GM19372 (cell line): Measurements from ENCODE around the gene MPZL1.

ENCODE experiments used
- ATAC-seq: cut with Tn5 transposase; IDR thresholded peaks from one replicate; pipeline ENCODE4 v1.9.1; 2021; ENCODE audit warnings: mild to moderate bottlenecking, low read depth, moderate library complexity; ENCODE audit not compliant: unreplicated experiment

The MPZL1 gene

GRCh38 chr1:167773516-167773915, 51.7 kb downstream of the MPZL1 start:
- ATAC-seq = no peak

GRCh38 chr1:167774710-167775109, 52.9 kb downstream of the MPZL1 start:
- no peak for ATAC-seq

DNA sequence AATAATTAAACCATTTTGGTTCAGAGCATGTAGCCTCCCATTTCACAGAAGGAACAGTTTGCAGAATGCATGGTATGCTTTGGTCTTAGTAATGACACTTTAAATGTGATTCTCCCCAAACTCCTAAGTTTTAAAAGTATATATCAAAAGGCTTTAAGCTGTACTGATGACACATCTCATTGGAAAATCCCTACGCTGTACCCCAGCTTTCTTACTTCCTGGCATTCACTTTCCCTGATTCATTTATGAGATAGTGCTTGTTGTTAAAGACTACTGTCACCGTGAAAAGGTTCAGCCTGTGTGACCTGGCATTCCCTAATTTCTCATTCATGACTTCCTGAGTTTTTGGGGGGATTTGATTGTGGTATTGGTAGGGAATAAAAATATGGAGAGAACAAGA, 53.4 kb downstream of the MPZL1 start:
- ATAC-seq = no peak

- ATAC-seq = no peak
These were observed 54.4 kb downstream of the MPZL1 start for GRCh38 chr1:167776151-167776550.

DNA sequence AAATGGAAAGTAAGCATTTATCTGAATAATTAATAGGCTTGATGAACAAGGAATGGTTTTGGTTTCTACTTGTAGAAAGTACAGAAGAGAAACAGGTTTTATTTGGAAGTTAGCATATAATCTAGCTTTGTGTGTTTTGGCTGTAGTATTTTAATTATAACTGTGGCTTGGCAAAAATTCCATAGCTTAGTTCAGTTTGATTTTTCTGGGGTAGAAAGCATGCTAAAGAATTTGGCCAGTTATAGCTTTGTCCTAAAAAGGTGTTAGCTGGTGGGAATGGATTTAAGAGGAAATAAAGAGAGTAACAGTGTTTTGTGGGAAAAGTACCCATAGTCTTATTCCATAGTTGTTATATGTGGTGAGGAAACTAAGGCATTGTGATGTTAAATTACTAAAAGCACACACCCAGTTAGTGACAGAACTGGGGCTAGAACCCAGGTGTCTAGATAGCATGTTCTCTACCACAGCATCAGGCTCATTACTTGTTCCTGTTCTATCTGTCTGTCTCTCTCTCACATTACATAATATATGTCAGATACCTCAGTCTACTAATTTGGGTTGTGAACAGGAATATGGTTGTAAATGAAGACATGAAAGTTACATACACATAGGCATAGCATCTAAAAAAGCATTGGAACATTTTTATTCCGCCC, 55.0 kb downstream of the MPZL1 start:
- no peak for ATAC-seq

GRCh38 chr1:167777269-167777650, 55.5 kb downstream of the MPZL1 start:
- no peak for ATAC-seq

DNA sequence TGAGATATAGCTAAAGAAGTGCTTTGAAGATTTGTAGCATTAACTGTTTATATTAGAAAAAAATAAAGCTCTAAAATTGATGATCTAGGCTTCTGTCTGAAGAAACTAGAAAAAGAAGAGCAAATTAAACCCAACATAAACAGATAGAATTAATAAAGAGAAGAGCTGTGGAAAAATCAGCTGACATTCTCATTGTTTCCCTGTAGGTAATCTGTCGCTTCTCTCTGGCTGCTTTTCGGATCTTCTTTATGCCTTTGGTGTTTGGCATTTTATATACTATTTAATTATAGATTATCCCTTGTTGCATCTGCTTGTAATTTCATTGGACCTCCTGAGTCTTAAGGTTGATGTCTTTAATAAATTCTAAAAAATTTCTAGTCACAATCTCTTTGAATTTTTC, 59.8 kb downstream of the MPZL1 start:
- ATAC-seq = no peak

DNA sequence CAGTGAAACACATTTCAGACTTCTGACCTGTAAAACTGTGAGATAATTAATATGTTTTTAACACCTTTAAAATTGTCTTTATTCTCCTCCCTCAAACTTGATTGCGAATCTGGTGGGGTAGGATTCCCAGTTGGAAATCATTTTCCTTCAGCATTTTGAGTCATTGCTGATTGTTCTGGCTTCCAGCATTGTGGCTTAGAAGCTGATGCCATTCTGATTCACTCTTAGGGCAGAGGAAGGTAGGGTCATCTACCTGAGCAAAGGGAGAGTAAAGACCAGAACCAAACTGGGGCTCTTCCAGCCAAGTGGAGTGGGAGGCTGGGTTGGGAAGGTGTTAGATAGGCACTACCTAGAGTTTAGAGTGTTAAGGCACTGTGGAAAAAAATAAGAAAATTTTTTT, 61.2 kb downstream of the MPZL1 start:
- no peak for ATAC-seq

GRCh38 chr1:167784876-167785550, 63.2 kb downstream of the MPZL1 start:
- ATAC-seq = no peak

- ATAC-seq = no peak
These were observed 64.7 kb downstream of the MPZL1 start for GRCh38 chr1:167786502-167786901.

- ATAC-seq = no peak
These were observed 67.7 kb downstream of the MPZL1 start for GRCh38 chr1:167789501-167789900.

DNA sequence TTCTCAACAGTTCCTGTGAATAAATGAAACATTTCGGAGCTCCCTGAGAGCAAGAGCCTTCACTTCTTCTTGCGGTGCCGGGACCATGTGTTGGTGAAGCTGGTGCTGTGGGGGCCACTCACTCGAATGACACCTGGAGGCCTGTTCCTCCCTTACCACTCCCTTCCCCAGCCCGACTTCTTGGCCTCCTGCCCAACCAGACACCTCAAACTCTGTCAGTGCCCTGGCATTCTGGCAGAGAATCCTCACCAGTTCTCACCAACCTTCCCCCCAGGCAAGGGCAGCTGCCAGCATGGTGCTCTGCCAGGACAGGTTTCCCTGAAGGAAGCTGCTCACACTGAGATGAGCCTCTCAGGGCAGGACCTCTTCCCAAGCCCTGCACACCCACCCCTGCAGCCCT, 68.3 kb downstream of the MPZL1 start:
- ATAC-seq = no peak

GRCh38 chr1:167791281-167792187, 69.8 kb downstream of the MPZL1 start:
- no peak for ATAC-seq

DNA sequence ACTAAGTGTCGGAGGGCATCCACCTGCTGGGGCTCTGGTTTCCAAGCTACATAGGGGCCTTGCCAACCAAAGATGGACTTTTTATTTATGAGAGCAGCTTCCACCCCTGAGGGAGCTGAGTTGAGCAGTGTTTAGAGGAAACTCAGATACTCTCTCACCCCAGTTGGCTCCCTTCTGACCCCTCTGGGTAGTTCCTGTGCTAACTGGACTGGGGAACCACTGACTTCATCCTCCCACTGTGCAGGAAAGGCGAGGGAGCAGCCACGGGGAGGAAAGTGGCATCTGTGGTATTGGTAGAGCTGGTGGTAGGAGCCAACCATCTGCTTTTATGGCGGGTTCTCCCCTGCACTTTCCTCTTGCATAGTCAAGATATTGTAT, 70.4 kb downstream of the MPZL1 start:
- no peak for ATAC-seq

DNA sequence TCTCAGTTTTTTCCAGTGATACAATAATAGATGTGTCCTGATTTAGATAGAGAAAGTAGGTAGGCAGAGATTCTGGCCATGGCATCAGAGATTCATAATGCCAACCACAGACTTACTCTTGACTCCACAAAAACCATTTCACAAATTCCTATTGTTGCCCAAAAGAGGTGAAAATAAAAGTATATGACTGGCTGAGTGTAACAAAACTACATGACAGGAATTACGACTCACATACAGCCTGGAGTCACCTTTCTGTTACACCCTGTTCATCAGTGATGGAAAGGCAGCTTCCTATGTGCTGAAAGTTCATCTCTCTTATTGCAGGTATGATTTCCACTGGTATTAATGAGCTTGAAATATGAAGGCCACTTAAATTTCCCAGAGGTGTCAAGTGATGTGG, 72.3 kb downstream of the MPZL1 start:
- ATAC-seq = no peak

GRCh38 chr1:167795810-167796740, 74.3 kb downstream of the MPZL1 start:
- no peak for ATAC-seq

DNA sequence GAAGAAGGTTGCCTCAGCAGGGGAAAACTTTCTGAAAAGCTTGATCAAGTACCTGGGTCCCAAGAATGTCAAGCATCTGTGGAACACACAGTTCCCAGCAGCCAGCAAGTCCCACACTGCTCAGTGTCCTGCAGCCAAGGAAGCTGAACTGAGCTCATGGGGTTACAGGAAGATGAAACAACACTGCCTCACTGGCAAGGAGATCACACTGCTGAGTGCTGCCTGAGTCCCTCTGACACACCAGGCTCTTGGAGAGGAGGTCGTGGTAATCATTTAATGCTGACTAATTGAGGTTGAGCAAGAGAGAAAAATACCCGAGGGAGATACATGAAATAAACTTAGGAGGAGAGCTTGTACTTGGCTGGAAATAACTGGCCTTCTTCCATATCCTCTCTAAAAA, 75.2 kb downstream of the MPZL1 start:
- no peak for ATAC-seq

DNA sequence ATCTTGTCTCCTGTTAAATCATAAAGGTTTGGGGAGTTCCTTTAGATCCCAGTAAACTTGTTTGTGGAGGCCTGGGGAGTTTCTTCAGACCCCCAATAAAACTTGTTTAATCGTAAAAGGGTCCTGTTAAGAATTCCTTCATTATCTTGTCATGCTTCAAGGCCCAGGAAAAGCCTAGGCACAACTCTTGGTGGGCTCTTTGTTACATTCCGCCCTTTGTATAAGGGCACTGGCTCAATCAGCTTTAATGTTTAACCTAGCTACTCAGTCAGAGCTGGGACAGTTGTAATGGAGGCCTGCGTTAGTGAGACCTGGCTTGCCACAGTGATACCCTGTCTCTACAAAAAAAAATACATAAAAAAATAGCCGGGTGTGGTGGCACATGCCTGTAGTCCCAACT, 77.2 kb downstream of the MPZL1 start:
- no peak for ATAC-seq

DNA sequence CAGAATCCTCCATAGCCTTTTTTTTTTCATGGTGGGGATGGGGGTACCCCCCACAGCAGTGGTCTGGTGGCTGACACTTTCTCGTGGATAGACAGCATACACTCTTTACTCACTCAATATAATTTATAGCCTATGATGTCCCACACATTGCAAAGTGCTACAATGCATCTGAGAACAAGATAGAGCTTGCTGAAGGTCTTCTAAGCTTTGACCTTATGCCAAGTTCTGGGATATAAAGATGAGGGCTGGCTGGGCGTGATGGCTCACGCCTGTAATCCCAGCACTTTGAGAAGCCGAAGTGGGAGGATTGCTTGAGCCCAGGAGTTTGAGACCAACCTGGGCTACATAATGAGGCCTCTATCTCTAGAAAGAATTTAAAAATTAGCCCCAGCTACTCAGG, 78.0 kb downstream of the MPZL1 start:
- ATAC-seq = no peak

DNA sequence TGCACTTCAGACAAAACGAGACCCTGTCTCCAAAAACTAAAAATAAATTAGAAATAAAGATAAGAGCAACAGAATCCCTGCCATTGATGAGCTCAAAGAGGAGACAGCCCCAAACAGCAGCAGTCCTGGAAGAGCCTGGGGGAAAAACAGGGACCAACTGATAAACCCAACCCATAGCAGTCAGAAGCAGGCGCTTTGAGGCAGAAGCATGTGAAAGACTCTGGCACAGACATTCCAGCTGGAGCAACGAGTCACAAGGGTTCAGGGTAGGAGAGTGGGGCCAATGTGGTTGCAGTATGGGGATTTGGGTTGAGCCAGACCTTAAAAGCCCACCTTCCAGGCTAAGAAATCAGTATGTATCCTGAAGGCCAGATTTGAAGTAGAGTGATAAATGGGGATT, 78.5 kb downstream of the MPZL1 start:
- ATAC-seq = no peak
